ENCODE measurements around the gene PERCC1. TPM values are rescaled to one million over a fixed set of nuclear protein-coding genes. Genes with fewer than 3 reads are reported as not detected.
"Not testable (repeated sequence)": the region's sequence is repeated elsewhere in the genome, so short reads cannot be mapped to it uniquely, and the experiment has no call there.

PERCC1 gene
- total RNA-seq, 1 experiment from 2014 or later = not detected

DNA sequence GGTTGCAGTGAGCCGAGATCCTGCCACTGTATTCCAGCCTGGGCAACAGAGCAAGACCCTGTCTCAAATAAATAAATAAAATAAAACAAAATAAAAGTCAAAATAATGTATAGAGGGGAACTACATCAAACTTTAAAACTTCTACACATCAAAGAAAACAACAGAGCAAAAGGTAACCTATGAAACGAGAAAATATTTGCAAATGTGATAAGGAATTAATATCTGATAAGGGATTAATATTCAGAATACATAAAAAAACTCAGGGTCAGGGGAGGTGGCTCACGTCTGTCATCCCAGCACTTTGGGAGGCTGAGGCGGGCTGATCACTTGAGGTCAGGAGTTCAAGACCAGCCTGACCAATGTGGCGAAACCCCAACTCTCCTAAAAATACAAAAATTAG is 38.3 kb downstream of the PERCC1 start:
- DNase-seq (ENCODE audit: low spot score) = not testable (repeated sequence)

DNA sequence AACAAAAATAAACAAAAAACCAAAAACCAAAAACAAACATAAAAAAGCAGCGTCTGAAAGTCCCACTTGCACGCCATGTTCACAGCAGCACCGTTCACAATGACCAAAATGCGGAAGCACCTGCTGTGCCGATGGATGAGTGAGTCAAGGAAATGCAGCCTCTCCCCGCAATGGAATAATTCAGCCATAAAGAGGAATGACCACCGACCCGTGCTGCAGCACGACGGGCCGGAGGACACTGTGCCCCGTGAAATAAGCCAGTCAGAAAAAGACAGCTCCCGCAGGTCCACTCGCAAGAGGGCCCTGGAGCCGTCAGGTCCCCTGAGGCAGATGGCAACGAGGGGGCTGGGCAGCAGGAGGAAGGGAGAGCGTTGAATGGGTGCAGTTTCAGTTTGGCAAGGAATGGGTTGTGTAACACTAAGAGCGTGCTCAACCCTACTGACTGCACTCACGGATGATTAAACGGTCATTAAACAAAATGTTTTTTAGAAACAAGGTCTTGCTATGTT is 38.9 kb downstream of the PERCC1 start:
- DNase-seq (ENCODE audit: low spot score) = no peak

DNA sequence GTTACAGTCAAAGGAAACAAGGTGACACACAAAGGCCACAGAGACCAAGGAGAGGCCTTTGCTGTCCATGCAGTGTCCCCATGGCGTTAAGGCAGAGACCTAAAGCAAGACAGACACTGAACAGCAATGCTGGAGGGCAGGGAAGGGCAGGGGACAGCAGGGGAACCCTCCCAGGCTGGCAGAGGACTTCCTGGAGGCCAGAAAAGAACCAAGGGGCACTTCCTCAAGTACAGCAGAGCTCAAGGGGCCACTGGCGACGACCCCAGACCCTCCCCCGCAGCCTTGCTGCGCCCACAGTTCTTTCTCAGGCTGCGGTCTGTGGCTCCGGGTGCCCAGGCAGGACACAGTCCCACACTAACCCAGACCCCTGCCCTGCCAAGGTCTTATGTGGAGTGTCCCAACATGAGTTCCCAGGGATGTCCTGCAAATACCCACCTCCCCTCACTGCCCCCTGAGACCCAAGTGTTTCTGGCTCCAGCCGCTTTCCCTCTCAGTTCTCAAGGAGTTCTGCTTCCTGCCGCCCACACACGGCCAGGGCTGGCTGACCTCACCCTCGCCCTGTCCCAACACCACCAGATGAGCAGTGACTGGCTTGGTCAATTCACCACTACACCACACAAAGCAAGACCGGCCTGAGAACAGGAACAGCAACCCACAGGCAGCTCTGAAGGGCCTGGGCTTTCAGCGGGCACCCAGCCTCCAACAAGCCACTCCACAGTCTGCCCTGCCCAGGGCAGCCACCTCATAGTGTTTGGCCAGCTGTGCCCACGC is 39.8 kb downstream of the PERCC1 start:
- no peak for DNase-seq (ENCODE audit: low spot score)

DNA sequence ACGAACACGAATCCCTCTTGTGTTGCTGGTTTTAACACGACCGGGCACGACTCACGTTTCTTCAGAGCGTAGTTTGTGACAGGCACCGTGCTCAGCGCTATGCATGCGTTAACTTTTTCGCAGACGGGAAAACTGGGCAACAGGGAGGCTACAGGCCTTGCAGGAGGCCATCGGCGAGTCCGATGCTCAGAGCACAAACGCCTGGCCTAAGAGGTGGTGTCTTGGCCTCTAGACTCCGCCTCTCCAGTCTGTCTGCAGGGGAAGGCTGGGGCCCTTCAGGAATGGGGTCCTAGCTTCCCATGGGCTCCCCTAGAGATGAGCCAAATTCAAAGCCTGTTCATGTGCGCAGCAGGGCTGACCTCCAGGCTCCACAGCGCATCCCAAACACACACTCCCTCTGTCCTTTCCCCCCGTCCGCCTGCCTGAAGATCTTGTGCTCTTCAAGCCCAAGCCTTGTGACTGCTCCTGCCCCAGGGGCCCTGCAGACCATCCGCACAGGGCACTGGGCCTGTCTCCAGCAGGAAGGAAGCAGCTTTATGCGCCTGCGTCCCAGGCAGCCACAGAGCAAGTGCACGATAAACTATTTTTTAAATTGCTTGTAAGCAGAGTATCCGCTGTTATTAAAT is 40.8 kb downstream of the PERCC1 start:
- no peak for DNase-seq (ENCODE audit: low spot score)

DNA sequence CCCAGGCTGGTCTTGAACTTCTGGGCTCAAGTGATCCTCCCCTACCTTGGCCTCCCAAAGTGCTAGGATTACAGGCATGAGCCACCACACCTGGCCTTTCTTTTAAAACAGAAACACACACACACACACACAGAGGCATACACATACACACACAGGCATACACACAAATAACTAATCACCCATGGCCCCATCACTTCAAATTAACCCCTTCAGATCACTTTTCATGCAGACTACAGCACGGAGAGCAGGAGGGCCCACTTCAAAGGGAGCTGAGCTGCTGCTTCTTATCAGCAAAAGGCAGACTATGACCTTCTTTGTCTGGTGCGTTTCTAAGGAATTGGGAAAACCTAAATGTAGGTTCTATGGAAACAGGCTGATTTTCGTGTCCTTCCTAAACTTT is 42.1 kb downstream of the PERCC1 start:
- no peak for DNase-seq (ENCODE audit: low spot score)

DNA sequence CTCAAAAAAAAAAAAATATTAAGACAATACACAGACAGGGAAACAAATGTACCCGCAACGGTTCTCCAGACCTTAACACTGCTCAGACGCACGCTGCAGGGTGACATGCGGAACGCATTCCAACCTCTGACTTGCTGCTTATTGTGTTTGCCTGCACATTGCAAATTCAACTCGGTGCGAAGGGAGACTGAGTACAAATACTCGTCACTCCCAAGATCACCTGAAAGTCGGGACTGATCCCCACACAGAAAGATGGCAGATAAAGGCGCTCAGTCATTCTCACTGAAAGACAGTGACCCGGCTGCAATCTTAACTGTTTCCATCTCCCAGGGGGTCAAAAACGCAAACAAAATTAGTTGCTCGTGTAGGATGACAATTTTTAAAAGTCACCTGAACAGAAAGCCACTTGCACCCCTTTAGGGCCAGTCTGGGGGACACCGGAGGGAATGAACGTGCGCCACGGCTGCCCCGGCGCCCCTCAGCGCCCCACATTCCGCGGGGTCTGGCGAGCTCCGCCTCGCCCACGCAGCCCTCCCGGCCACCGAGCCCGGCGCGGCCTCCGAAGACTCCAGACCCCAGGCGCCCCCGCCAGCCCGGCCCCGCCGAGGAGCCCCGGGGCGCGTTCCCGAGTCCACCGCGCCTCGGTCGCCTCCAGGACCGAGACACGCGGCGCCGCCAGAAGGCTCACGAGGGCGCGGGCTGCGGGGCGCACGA is 43.4 kb downstream of the PERCC1 start:
- no peak for DNase-seq (ENCODE audit: low spot score)

DNA sequence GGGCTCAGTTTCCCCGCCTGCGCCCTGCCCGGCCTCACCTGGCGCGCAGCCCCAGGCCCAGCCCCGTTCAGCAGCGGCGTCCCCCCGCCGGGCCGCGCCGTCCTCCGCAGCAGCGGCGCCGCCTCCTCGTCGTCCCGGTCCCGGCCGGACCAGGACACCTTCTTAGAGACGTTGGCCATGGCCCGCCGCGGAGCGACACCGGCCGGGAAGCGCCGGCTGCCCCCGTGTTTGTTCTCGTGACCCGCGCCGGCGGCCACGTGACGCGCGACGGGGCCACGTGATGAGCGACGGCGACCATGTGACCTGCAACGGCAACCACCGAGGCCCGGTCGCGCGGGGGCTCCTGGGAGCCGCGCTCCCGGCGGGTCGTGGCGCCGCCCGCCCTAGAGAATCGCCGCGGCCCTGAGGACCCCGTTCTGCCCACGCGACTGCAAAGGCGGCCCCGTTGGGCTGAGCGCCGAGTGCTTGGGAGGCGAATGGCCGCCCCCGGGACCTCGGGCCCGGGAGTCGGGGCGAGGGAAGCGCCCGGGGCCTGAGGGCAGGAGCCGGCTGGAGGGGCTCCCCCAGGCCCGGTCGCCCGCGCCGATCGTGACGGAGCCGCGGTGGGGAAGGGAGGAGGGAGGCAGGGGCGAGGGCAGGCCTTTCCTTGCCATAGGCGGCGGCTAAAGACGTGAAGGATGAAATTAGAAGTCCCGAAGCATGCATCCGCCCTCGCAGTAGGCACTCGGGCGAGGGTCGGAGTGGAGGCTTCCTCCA is 44.1 kb downstream of the PERCC1 start, which contains the start of gene CLCN7:
Gene CLCN7, minus strand, starts transcription at position 233 of the 756 bp plus-strand sequence. Its CDS starts 54 bp downstream, at position 179.
- peak; percentile 52 for DNase-seq (ENCODE audit: low spot score)

DNA sequence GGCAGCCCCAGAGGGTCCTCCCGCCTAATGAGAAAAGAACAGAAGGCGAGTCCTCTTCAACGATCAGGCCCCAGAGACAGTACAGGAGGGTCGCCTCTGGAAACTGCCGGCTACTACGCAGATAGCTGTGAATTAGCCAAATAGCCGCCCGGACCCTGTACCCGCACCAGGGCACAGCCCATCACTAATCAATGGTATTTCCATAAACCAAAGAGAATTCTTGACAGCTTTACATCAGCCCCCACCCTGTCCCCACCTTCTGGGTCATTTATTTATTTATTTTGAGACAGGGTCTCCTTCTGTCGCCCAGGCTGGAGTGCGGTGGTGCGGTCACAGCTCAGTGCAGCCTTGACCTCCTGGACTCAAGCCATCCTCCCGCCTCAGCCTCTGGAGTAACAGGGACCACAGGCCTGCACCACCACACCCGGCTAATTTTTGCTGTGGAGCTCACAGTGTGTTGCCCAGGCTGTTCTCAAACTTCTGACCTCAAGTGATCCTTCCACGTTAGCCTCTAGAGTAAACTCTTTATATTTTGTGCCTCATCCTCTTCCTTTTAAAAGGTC is 44.8 kb downstream of the PERCC1 start:
- DNase-seq (ENCODE audit: low spot score) = no peak

DNA sequence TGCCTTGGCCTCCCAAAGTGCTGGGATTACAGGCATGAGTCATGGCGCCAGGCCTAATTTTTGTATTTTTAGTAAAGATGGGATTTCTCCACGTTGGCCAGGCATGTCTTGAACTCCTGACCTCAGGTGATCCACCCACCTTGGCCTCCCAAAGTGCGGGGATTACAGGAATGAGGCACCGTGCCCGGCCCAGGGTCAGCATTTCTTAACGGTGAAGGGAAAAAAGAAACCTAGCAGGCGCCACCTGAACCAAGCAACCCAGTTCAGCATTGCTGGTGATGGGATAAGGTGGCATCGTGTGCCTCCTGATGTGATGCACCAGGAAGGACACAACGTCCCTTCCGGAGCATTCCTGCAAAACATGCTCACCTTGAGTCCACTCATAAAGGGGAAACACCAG is 46.2 kb downstream of the PERCC1 start:
- DNase-seq (ENCODE audit: low spot score) = no peak

DNA sequence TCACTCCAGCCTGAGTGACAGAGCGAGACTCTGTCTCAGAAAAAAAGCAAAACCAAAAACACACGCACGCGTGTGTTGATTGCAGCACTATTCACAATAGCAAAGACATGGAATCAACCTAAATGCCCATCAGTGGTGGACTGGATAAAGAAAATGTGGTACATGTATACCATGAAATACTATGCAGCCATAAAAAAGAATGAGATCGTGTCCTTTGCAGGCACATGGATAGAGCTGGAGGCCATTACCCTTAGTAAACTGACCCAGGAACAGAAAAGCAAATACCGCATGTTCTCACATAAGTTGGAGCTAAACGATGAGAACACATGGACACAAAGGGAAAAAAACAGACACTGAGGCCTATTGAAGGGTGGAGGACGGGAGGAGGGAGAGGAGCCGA is 48.1 kb downstream of the PERCC1 start:
- not testable (repeated sequence) for DNase-seq (ENCODE audit: low spot score)

DNA sequence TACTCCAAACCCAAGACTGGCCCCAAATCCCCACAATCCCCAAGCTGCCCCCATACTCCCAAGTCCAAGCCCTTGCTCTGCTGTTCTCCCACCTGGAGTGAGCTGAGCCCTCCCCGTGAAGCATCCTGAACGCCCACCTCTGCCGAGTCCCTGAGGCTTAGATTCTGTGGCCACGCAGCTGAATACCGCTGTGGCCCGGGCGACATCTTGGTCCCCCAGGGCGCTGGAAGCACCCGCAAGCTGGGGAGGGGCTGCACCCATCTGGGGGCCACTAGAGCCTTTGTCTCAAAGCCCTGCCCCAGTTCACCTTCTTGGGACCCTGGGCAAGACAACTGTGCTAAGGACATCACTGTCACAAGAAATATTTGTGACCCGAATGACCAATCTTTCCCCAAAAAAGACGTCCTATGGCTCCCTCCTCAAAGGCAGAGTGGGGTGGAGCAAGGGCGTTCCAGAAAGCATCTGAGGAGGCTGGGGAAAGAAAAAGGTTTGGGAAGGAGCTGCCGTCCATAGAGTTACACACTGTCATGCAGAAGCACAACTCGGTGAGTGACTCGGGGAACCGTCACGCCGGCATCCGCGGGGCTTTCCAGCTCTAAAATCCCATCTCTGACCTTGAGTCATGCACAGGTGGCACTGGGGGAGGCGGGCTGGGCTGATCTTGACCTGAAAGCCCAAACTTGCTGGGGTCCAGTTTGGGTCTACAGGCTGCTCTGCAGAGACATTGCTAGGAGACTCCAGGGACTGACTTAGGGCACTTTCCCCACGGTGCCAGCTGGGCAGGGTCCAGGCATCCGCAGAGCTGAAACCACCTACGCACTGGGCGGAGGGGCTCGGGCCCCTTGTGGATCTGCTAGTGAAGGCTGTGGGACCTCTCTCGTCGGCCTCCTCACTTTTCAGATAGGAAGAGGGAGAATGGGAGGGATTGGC is 51.3 kb downstream of the PERCC1 start:
- no peak for DNase-seq (ENCODE audit: low spot score)

Other genes with a start within 250 kb of the PERCC1 start
- gene TPSG1, start 205.8 kb upstream of the PERCC1 start, total RNA-seq (2014; rRNA removed; shearing (Covaris generic)) = 2.9 and 4.3 TPM in 2 replicates
- 1.1 TPM in 1 of 2 replicates, not detected in the other for gene TPSB2, start 200.9 kb upstream of the PERCC1 start, total RNA-seq (2014; rRNA removed; shearing (Covaris generic))
- gene TPSAB1, start 190.4 kb upstream of the PERCC1 start, total RNA-seq (2014; rRNA removed; shearing (Covaris generic)) = 2.1 and 4.0 TPM in 2 replicates
- gene TPSD1, start 175.0 kb upstream of the PERCC1 start, total RNA-seq (2014; rRNA removed; shearing (Covaris generic)) = not detected in 2 replicates
- 102 and 117 TPM in 2 replicates for gene UBE2I, start 121.4 kb upstream of the PERCC1 start, total RNA-seq (2014; rRNA removed; shearing (Covaris generic))
- gene BAIAP3, start 97.4 kb upstream of the PERCC1 start, total RNA-seq (2014; rRNA removed; shearing (Covaris generic)) = 2.4 and 10.3 TPM in 2 replicates
- gene TSR3, start 79.2 kb upstream of the PERCC1 start, total RNA-seq (2014; rRNA removed; shearing (Covaris generic)) = 179 TPM in 2 replicates
- 45.8 and 61.0 TPM in 2 replicates for gene GNPTG, start 79.1 kb upstream of the PERCC1 start, total RNA-seq (2014; rRNA removed; shearing (Covaris generic))
- 25.5 and 31.6 TPM in 2 replicates for gene UNKL, start 16.4 kb upstream of the PERCC1 start, total RNA-seq (2014; rRNA removed; shearing (Covaris generic))
- gene UQCC4, start 10.3 kb upstream of the PERCC1 start, total RNA-seq (2014; rRNA removed; shearing (Covaris generic)) = 38.6 and 45.1 TPM in 2 replicates
- gene CCDC154, start 13.5 kb downstream of the PERCC1 start, total RNA-seq (2014; rRNA removed; shearing (Covaris generic)) = 0.03 and 0.26 TPM in 2 replicates
- gene CLCN7, start 44.0 kb downstream of the PERCC1 start, total RNA-seq (2014; rRNA removed; shearing (Covaris generic)) = 79.9 and 86.3 TPM in 2 replicates
- gene PTX4, start 57.9 kb downstream of the PERCC1 start, total RNA-seq (2014; rRNA removed; shearing (Covaris generic)) = not detected in 2 replicates
- 20.9 and 28.8 TPM in 2 replicates for gene TELO2, start 62.3 kb downstream of the PERCC1 start, total RNA-seq (2014; rRNA removed; shearing (Covaris generic))
- 0.17 TPM in 1 of 2 replicates, not detected in the other for gene TMEM204, start 102.6 kb downstream of the PERCC1 start, total RNA-seq (2014; rRNA removed; shearing (Covaris generic))
- 9.7 and 15.6 TPM in 2 replicates for gene IFT140, start 181.0 kb downstream of the PERCC1 start, total RNA-seq (2014; rRNA removed; shearing (Covaris generic))
- 7.0 and 8.1 TPM in 2 replicates for gene CRAMP1, start 181.3 kb downstream of the PERCC1 start, total RNA-seq (2014; rRNA removed; shearing (Covaris generic))
- gene JPT2, start 247.2 kb downstream of the PERCC1 start, total RNA-seq (2014; rRNA removed; shearing (Covaris generic)) = 120 and 149 TPM in 2 replicates

All from A172 (cell line).